HG02852 (cell line): ENCODE measurements around the gene PLCH1.

Experiments used
- ATAC-seq: cut with Tn5 transposase; IDR thresholded peaks from one replicate; pipeline ENCODE4 v1.9.1; 2021; ENCODE audit warnings: mild to moderate bottlenecking, moderate library complexity; ENCODE audit not compliant: unreplicated experiment

Gene PLCH1

DNA sequence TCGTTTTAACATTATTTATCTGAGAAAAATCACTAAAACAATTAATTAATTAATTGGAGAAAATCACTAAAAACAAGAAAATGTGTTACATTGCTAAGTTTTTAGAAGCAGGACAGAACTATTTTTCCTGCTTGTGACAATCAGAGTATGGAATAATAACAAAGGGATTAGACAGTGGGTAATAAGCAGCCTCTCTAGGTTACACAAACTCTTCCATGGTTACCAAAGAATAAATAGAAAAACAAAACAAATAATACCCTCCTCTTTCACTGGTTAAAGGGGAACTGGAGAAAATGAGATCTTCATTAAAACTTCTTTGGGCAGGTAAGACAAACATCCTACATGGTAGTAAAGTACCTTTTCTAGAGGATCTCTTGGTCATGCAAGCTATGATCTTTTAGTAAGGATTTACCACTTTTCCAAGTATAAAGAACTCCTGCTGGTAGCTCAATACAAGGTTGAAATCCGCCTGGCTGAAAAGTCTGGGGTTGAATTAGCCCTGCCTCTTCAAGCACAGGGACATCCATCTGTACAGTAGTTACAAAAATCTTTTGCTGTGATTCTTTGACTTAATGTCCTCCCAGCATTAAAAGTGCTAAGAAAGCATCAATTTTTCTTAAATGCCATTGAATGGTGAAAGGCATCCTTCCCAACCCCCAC is 2.5 kb upstream of the PLCH1 start:
- no peak for ATAC-seq

DNA sequence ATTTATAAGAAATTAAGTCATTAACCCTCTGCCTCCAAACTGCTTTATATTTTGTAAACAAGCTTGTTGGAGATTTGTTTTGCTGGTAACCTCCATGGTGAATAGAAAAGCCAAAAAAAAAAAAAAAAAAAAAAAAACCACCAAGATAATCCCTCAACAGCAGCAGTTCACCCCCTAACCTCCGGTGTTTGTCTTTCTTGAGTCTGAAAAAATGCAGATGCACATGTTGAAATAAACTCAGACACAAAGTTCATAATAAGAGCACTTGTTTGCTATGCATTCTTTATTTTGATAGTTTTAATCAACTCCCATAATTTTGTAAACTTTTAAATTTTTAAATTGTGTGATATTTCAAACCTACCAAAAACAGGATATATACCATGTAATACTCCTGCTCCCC is 1.8 kb upstream of the PLCH1 start:
- ATAC-seq: no peak

DNA sequence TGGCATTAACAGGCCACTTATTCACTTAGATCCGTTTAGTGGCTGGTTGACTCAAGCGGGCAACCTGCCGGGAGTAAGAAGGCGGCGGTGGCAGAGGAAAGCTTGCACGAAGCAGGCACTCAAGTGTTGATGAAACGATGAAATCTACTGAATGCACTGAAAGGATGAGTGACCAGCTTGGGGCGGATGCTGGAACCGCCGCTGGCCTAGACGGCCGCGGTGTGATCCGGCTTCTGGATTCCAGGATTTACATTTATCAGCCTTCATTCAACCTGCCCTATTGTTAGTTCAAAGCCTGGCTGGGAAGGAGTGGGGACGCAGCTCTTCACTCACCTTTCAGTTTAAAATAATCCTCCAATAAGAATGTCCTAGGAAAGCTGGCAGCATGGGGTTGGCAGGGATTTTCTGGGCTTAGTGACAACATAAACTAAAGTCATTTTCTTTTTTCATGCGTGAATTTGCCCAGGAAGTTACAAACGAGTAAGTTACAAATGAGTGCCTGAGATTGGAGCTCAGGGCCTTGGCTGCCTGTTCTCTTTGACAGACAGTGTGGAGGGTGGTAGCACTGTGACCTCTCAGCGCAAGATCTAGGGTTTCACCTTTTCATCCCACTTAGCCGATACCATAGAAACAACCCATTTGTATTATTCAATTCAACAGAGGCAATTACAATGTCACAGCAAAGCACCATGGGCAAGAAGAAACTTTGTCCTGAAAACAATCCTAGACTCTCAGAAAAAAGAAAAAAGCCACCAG is 1.1 kb upstream of the PLCH1 start:
- ATAC-seq: no peak

DNA sequence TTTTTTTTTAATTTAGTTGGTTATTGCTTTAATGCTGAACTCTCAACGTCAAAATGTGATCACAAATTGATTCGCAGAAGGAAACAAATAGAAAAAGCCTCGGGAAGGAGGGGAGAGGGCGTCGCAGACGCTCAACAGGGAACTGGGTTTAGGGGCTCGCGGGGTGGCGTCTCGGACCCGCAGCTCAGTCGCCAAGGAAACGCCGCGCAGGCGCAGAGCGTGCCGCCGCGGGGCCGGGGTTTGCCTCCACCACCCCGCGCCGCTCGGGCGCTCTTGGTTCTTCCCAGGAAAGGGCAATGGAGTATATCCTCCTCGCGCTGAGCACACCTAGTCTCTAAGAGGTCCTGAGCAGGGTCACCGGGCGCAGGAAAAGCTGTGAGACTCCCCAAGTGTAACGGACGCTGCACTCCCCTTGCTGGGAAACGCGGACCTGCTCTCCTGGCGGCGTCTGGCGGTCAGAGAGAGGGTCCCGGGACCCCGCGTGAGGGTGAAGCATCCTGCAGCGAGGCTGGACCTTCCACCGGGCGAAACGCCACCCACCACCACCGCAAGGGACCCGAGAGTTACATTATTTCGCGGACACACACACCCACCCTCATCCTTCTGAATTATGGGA is 753 bp downstream of the PLCH1 start:
- ATAC-seq: peak; percentile 34

DNA sequence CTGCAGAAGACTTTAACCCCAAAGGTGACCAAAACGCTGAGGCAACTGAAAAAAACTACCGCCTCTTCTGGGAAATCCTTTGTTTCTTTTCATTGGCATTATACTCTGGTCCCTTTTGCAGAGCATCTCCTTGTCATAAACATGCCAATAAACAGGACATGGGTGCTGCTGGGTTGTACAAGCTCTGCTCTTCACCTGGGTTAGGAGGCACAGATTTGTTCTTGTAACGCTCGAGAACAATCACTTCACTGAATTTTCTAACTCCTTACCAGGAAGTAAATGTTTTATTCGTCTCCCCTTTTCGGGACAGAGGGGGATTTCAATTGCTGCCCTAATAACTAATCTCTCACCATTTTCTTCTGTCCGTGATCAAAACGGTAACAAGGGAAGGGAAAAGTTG is 1.3 kb downstream of the PLCH1 start:
- ATAC-seq: no peak

DNA sequence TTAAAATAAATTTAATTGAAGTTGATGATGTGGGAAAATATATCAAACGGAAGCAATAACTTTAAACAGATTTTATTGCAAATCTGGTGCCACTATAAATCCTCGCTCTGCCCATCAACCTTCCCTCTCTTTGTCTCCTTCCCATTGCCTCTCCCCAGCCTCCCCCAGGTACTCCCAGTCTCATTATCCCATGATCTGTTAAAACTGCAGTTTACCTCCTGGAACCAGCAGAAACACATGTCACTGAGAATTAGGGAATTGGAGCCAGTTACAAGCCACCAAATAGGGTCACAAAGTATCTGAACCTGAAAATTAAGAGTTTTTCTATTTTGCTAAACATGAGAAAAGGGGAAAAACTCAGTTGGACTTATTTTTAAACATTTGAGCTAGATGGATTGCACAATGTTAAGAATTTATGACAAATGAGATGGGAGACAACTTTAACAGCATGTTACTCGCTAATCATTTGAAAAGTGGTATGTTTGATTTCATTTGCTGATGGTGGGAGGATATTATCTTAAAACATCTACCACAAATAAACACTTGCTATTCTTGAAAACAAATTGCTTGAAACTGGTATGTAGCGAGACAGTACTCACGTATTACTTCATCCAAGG is 2.4 kb downstream of the PLCH1 start:
- ATAC-seq: no peak

DNA sequence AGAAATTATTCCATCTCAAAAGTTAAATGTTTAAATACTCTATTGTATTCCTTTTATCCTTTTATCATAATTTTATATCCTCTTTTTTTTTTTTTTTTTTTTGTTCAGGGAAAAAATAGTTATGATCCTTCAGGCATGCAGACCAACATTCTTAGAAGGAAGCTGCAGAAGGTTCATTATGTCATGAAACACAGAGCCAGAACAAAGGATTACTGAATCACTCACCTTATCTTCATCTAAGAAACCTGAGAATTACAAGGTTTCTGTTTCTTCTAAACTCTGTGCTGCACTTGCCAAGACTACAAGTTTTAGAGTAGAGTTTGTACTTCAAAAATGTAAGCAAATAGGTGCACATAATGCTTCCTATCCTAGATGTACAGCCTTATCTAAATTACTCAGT is 3.3 kb downstream of the PLCH1 start:
- ATAC-seq: no peak

DNA sequence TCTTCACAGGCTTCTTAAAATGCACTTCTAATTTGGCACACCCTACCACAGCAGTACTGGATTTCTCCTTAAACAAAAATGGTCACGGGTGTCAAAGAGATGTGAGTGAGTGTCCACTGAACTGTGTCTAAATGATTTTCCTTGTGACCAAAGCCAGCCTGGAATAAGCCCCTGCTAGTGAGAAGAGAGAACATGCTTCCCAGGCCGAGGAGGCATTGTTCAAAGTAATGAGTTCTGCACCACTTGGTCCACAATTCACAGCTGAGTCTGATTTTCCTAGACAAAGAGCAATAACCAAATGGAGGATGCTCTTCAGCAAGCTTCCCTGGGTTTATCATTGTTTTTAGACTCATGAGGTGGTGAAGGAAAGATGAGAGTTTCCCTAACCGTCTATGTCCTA is 3.8 kb downstream of the PLCH1 start:
- no peak for ATAC-seq

DNA sequence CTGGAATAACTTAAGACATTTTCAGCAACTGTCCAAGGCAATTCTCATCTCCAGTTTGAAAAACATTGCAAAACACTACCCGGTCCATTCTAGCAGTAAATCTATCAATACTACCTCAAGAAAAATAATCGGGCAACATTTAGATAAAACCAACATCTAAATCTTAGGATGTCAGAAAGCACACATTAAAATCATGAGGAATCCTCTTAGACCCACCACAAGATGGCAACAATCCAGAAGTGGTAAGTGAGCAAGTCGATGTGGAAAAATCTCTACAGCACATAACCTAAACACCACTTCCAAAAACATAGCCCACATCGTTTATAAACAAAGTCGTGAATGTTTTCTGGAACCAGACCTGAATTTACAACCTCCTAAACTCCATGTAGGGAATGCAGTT is 5.7 kb downstream of the PLCH1 start:
- ATAC-seq: no peak

DNA sequence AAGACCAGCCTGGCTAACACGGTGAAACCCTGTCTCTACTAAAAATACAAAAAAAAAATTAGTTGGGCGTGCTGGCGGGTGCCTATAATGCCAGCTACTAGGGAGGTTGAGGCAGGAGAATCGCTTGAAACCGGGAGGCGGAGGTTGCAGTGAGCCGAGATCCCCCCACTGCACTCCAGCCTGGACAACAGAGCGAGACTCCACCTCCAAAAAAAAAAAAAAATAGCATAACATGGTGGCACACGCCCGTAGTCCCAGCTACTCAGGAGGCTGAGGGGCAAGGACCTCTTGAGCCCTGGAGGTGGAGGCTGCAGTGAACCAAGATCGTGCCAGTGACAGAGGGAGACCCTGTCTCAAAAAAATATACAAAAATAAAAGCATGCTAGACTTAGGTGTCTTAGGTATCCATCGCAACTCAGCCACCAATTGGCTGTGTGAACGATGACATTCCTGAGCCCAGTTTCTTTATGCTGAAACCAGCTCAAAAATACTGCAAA is 6.2 kb downstream of the PLCH1 start:
- ATAC-seq: no peak

DNA sequence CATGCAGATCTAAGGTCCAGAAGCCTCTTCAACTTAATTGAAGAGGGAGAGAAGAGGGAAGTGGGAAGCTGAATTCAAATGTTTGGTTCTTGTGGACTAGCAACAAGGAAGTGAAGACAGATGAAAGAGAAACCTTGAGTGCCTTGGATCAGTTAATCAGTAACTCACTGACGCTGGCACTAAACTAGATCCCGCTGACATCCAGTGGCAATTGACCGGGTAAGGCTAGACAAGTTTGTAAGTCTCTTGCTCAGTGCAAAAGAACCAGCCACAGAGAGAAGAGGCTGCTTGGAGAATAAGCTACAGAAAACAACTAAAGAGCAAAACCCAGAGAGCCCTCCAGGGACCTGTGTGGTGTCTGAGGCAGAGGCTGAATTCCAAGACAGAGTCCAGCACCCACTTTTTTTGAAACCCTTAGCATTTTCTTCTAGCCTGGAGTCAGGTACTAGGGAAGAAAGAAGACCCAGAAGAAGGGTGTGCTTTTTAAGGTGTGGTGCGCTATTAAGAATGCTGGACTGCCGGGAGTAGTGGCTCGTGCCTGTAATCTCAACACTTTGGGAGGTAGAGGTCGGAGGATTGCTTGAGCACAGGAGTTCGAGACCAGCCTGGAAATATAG is 6.9 kb downstream of the PLCH1 start:
- peak; percentile 77 for ATAC-seq

DNA sequence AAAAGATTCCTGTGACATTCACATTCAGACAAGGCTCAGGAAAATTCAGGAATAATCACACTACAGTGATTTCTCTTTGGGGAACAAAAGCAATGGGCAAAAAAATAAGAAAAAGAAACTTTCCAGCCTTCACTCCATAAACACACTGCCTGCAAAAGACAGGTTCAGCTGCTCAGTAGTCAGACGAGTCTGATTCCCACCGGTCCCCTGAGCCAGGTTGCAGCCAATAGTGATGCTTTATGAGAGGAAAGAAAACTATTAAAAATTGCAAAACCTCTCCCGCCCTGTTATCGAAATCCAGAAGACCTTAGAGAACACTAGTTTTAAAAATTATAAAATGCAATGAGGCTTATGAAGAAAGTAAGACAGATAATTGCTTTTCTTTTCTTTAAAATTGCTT is 8.5 kb downstream of the PLCH1 start:
- no peak for ATAC-seq

DNA sequence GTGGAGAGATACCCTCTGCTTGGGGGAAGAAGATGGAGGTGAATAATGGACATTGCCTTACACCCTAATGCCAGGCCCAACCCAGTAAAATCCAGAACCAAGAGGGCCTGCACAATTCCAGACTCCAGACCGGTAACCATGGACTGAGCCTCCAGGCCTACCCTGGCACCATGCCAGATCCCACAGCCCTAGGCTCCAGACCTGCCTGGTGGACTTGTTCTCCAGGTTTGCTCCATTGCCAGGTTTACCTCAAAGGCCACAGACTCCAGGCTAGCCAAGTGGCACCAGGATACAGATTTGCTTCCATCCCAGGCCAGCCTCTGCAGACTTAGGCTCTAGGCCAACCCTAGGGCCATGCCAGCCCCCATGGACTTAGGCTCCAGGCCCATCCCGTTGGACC is 14.0 kb downstream of the PLCH1 start:
- ATAC-seq: no peak

DNA sequence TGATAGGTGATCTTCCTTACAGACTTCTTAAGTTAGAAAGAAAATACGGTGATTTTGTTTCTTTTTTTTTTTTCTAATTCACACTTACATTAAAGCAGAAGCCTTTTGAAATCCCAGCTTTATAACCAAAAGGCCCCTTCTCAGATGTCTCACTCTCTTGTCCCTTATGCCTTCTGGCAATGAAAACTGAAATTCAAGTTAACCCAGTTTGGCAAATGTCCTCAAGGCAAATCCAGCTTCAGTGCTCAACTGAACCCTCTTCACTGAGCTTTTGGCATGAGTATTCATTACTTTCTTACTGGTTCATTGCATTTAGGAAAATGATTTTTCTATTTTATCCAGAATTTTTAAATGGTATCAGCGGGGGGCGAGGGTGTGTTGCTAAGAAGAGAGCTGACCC is 17.0 kb downstream of the PLCH1 start:
- no peak for ATAC-seq

DNA sequence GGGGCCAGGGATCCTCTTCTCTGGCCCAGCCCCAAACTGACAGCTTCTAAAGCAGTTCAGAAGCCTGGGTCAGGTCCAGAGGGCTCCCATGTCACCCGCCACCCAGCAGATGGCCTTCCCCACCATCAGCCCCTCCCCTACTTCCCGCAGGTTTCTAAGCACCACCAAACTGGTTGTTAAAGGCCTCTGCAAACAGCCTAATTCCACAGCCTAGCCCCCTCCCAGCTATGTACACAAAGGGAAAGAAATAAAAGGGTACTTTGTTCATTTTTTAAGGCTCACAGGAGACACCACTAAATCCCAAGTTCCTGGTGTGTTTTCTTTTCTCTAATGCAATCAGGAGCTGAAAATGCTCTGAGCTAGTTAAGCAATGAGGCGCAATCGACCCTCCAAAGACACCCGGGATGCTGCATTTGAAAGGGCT is 30.6 kb downstream of the PLCH1 start:
- ATAC-seq: no peak

DNA sequence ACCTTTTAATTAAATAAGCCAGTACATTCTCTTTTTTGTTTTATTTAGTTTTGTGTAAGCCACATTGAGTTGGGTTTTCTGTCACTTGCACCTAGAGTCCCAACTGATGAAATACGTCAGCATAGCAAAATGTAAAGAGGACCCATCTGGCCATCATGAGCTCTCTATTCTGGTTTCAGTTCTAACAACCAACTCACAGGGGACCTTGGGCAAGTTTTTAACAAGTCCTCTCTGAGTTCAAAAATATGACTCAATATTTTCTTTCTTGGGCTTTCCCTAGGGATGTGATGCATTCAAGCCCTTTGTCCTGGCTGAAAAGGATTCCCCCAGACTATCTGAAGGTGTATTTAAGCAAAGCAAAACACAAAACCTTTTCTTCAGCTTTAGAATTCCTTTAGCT is 32.9 kb downstream of the PLCH1 start:
- peak; percentile 96 for ATAC-seq

DNA sequence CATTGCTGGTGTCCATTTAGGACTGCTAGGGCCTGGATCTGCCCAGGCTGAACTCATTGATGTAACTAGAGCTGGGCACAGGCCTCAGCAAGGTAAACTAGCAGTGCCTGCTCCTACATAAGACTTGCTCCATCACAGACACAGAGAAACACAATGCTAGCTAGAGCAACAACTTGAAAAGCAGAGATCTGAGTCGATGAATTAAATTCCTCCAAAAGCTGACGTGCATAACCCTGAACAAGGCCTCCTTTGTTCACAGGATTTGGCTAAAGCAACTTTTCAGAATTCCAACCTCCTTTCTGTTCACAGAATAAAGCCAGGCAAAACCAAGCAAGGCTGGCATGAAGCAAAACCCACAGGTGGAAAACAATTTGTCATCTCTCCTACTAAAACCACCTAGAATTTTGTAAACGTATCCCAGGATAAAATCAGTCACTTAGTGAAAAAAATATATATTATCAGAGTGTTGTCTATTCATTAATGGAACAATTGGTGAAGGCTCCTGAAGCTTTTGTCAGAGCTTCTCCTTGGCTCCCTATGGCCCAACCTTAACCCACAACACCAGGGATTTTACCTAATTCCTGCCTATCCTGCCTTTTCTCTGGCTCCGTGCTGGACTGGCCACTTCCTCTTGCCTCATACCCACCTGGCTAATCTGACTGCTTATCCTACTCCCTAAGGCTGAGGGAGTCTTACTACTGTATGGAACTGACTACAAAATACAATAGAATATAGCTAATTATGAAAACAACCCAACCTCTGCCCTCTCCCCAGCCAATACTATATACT is 39.9 kb downstream of the PLCH1 start:
- no peak for ATAC-seq

DNA sequence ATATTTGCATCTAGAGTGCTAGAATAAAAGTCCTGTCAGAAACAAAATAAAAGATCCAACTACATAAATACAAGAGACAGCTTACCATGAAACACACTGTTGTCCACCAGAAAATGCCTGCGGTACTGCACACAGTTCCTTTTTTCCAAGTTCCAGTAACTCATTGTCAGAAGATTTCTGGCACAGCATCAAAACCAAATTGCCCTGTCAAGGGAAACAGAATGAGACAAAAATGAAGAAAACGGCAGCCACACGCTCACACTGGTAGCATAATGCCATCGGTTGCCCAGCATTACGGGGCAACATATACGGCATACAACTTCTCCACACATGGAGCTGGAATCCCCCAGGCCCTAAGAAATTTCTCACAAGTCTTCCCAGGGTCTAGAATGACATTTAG is 40.8 kb downstream of the PLCH1 start:
- ATAC-seq: no peak

DNA sequence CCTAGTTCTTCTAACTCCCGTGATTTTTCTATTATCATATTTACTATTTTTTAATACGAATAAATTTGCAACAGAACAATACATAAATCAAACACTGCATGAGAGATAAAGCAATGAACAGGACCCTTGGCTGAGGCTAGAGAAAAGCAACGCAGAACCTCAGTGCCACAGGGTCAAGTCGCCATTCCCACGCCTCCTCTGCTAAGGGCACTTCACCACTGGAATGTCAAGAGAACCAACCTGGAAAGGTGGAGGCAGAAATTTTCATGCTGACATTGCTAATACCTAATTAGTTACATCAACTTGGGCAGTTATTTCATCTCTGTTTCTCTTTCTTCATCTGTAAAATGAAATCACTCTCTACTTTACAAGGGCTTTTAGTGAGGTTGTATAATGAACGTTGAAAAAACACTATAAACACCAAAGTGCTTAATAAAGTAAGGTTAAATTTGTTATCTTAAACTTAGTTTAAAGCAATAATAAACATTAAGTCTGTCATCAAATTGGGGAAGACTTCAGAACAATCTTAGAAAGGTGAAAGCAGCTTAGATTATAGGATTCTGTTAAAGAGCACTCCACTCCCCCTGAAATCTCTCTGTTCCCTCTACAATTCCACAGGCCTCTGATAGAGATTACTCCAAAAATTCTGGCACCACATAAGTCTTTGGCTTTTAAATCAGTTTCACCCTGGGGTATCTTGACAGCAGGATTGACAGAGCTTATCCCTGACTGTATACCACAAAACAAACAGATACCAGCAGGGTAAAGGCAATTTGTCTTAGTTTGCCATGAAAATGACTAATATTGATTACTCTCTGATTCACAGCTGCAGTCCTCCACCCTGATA is 41.9 kb downstream of the PLCH1 start:
- no peak for ATAC-seq
